ENCODE results near the gene MILR1. TPM values are rescaled to one million over a fixed set of nuclear protein-coding genes. Genes with fewer than 3 reads are reported as not detected.
"Not testable (repeated sequence)": the region's sequence is repeated elsewhere in the genome, so short reads cannot be mapped to it uniquely, and the experiment has no call there.

Gene MILR1
- total and polyA plus RNA-seq, 2 experiments from 2014 or later = not detected

DNA sequence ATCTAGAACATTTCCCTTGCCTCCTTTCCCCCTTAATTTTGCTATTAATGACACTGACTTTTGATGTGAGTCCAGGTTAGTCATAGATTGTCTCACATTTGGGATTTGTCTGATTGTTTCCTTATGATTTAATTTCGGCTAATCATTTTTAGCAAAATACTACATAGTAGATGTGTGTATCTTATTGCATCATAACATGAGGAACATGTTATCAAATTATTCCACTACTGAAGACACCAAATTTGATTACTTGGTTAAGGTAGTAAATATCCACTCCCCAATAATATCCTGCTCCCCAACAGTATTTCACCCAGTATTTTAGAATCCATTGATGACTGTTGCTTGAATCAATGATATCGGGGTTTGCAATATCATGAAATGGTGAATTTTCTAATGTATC, 45.2 kb downstream of the MILR1 start:
- Histone ChIP-seq H3K36me3 (peaks cover 37% of the 10 kb centered on the region), H3K27ac (no peak overlapping the region), H3K4me3 (no peak overlapping the region), H3K27me3 (no peaks in the 10 kb centered on the region), H3K4me1 (ENCODE audit: low read depth) (peaks cover 11% of the 10 kb centered on the region), H3K9me3 (ENCODE audit: low read depth) (no peaks in the 10 kb centered on the region)
- DNase-seq (ENCODE audit: low read depth in 1 of 2, low spot score in 1 of 2) = no peak
- TF ChIP-seq, protein P1, sequence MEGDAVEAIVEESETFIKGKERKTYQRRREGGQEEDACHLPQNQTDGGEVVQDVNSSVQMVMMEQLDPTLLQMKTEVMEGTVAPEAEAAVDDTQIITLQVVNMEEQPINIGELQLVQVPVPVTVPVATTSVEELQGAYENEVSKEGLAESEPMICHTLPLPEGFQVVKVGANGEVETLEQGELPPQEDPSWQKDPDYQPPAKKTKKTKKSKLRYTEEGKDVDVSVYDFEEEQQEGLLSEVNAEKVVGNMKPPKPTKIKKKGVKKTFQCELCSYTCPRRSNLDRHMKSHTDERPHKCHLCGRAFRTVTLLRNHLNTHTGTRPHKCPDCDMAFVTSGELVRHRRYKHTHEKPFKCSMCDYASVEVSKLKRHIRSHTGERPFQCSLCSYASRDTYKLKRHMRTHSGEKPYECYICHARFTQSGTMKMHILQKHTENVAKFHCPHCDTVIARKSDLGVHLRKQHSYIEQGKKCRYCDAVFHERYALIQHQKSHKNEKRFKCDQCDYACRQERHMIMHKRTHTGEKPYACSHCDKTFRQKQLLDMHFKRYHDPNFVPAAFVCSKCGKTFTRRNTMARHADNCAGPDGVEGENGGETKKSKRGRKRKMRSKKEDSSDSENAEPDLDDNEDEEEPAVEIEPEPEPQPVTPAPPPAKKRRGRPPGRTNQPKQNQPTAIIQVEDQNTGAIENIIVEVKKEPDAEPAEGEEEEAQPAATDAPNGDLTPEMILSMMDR (IDR thresholded peaks at IDR 0.05; ENCODE audit: low read depth, low read length) = no peak

DNA sequence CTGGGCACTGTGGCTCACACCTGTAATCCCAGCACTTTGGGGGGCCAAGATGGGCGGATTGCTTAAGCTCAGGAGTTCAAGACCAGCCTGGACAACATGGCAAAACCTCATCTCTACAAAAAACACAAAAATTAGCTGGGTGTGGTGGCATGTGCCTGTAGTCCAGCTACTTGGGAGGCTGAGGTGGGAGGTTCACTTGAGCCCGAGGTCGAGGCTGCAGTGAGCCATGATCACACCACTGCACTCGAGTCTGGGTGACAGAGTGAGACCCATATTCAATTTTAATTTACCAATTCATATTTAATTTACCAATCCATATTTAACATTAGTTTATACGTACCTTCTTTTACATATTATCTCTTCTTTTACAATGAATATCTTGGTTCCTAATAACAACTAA, 46.4 kb downstream of the MILR1 start:
- not testable (repeated sequence) for H3K27ac ChIP-seq; H3K27me3 ChIP-seq; H3K9me3 ChIP-seq (ENCODE audit: low read depth); DNase-seq (ENCODE audit: low read depth in 1 of 2, low spot score in 1 of 2)
- Histone ChIP-seq H3K36me3 (peaks cover 40% of the 10 kb centered on the region), H3K4me3 (peak overlapping the region; percentile 48), H3K4me1 (ENCODE audit: low read depth) (peaks cover 11% of the 10 kb centered on the region)

DNA sequence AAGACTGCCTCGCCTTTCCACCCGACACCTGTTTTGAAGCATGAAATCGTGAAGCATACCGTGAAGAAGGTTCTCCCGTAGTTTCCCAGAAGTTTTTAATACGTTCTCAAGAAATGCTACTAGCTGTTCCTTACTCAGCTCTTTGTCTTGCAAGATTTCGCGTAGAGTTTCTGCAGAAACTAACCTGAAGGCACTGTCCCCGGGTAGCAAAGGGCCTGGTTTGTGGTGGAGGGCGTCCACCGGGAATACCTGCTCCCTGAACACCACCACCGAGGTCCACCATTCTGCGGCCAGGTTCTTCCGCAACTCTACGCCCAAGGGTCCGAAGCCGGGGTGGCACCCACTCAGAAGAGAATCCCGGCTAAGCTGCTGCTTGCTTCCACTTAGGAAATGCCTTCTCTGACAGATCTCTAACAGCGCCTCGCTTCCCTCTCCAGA, 47.5 kb downstream of the MILR1 start:
- Histone ChIP-seq H3K9me3 (ENCODE audit: low read depth) (no peaks in the 10 kb centered on the region), H3K27me3 (no peaks in the 10 kb centered on the region), H3K36me3 (peaks cover 41% of the 10 kb centered on the region), H3K4me1 (ENCODE audit: low read depth) (peaks cover 11% of the 10 kb centered on the region), H3K27ac (peak overlapping the region; percentile 86), H3K4me3 (peak overlapping the region; percentile 48)
- DNase-seq (ENCODE audit: low read depth in 1 of 2, low spot score in 1 of 2) = peak in 1 of 2 donors; percentile 79
- TF ChIP-seq, protein P1 (IDR thresholded peaks at IDR 0.05; ENCODE audit: low read depth, low read length) = no peak

DNA sequence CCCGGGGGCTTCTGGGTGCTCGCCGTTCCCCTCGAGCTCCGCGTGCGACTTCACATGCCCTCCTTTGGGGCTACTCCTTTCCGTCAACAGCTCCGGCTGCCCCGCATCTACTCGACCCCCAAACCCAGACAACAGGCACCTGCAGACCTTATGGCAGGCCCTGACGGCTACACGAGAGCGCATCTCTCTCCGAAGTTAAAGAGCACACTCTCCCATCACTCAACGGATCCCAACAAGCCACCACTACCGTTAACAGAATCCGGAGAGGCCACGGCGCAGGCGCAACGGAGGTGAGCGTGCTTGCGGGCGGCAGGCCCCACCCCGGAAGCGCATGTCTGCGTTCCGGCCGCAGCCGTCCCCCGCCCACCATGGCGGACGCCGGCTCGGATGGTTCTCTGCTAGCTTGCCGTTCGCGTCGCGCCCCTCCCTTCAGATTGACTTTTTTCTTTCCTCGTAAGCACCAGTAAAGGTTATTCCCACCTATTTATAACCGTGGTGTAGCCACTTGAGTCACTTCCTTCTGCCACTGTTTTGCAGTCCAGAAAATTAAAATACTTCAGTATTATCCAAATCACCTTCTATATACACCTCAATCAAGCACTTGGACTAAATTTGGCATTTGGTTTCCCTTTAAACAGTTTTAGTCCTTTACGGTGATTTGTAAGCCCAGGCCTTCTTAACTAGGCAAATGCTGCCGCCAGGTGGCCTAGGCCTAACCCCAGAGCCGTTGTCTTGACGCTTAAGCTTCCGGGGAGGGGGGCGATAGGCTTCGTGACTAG, 48.1 kb downstream of the MILR1 start, which contains the start of gene POLG2:
TSS of gene POLG2 (minus strand) at position 269 of the 779 bp plus-strand sequence. CDS start at position 183, 86 bp downstream.
- peak within 1 kb of the TSS; percentile 48 for H3K4me3 ChIP-seq
- no peaks in the 10 kb centered on the region for H3K27me3 ChIP-seq
- H3K36me3 ChIP-seq = peaks cover 46% of the 10 kb centered on the region
- TF ChIP-seq, protein P1 (IDR thresholded peaks at IDR 0.05; ENCODE audit: low read depth, low read length) = peak; percentile 59
- DNase-seq (ENCODE audit: low read depth in 1 of 2, low spot score in 1 of 2) = peak; percentile 95 to 96
- H3K9me3 ChIP-seq (ENCODE audit: low read depth) = no peaks in the 10 kb centered on the region
- H3K4me1 ChIP-seq (ENCODE audit: low read depth) = peaks cover 11% of the 10 kb centered on the region
- peak within 1 kb of the TSS; percentile 86 for H3K27ac ChIP-seq

DNA sequence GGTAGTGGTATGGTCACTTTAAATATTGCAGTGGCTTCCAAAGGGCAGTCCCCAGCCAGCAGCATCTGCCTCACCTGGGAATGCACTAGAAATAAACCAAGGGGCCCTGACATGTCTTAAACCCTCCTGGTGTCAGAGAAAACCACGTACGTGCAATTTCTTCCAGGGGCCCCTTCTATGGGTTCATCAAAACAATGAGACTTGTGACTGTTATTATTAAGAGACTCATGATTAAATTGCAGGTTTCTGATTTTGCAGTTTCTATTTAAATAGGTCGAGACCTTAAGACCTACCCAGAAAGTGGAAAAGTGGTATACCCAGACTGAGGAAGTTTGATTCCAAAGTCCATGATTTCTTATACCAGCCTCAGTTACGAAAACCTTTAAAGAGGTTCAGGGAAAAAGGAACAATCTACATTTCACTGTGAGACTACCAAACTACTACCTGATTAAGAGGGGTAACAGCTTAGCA, 48.7 kb downstream of the MILR1 start:
- peaks cover 48% of the 10 kb centered on the region for H3K36me3 ChIP-seq
- H3K9me3 ChIP-seq (ENCODE audit: low read depth) = no peaks in the 10 kb centered on the region
- H3K27me3 ChIP-seq = no peaks in the 10 kb centered on the region
- peak overlapping the region; percentile 86 for H3K27ac ChIP-seq
- DNase-seq (ENCODE audit: low read depth in 1 of 2, low spot score in 1 of 2) = no peak
- peak overlapping the region; percentile 48 for H3K4me3 ChIP-seq
- peaks cover 11% of the 10 kb centered on the region for H3K4me1 ChIP-seq (ENCODE audit: low read depth)
- TF ChIP-seq, protein P1 (IDR thresholded peaks at IDR 0.05; ENCODE audit: low read depth, low read length) = no peak

All from cardiac muscle cell (in vitro differentiated cells and primary cell).